Right lobe of liver (tissue), 4 donors: ENCODE measurements around the gene ZIC4.

Source experiments
- POLR2A ChIP-seq: fragments of 450-650 bp; IDR thresholded peaks from one replicate; pipeline ENCODE4 v1.6.1; 2017; ENCODE audit warnings: antibody characterized with exemption, mild to moderate bottlenecking
- TF ChIP-seq, protein P1 (sequence below), 4 donors: fragments of 200-600 bp in 3 of 4; fragments of 450-650 bp in 1 of 4; IDR thresholded peaks; one replicate each; pipeline versions ENCODE4 v1.5.1 to v1.8.0; 2016 to 2022; ENCODE audit warnings: antibody characterized with exemption in 4 of 4, mild to moderate bottlenecking in 2 of 4
- donor health status: DM: no; HTN: no; CAD: no.
- donor health status: DM: no; HTN: no; CAD: no.
- donor health status: DM: no; HTN: yes; CAD: no.

DNA sequence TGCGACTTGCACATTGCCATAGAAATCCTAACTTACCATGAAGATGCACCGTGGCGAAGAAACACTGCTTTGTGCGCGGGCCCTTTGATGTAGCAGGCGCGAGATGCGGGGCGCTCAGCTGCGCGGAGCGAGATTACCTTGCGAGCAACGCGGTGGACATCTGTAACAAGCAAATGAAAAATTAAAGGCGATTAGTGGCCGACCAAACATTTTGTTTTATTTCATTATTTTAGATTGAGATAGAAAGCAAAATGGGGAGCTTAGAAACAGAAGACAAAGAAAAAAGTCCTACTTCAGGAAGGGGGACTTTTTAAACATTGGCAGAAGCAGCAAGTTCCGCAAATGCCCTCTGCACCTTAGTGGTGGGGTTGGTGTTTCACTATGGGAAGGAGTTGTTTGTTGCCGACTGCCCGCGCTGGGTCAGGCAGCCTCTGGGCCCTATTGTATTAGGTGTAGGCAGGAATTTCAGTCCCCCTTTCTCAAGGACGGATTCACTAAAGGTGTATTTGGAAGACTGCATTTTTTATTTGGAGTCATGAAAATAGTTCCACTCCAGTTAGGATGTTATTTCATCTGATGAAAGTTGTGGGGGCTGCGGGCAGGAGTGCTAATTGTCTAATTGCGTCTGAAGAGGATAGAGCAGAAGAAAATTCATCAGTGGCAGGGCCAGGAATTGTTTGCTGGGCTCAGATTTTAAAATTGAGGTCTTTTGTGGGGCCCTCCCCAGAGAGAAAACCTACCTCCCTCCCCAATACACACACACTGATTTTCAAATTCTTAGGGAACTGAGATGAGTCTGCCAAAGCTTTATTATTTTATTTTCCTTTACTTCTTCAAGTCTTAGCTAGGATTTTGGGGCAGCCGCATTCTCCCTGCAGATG is 17.4 kb downstream of the ZIC4 start:
- TF ChIP-seq POLR2A = no peak
- TF ChIP-seq, protein P1, sequence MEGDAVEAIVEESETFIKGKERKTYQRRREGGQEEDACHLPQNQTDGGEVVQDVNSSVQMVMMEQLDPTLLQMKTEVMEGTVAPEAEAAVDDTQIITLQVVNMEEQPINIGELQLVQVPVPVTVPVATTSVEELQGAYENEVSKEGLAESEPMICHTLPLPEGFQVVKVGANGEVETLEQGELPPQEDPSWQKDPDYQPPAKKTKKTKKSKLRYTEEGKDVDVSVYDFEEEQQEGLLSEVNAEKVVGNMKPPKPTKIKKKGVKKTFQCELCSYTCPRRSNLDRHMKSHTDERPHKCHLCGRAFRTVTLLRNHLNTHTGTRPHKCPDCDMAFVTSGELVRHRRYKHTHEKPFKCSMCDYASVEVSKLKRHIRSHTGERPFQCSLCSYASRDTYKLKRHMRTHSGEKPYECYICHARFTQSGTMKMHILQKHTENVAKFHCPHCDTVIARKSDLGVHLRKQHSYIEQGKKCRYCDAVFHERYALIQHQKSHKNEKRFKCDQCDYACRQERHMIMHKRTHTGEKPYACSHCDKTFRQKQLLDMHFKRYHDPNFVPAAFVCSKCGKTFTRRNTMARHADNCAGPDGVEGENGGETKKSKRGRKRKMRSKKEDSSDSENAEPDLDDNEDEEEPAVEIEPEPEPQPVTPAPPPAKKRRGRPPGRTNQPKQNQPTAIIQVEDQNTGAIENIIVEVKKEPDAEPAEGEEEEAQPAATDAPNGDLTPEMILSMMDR (IDR thresholded peaks at IDR 0.05) = no peak
